K562 (cell line): ENCODE results near the gene CEP72.

Experiments used
- NFE2L1 ChIP-seq: fragments of 450-650 bp; IDR thresholded peaks from 2 replicates; pipeline ENCODE4 v1.6.1; 2016; ENCODE audit warnings: missing genetic modification characterization, low read depth, mild to moderate bottlenecking, missing compliant biosample characterization, moderate library complexity, borderline replicate concordance
- TAF7 ChIP-seq: fragments of 450-650 bp; IDR thresholded peaks from 2 replicates; pipeline ENCODE4 v1.6.1; 2016; ENCODE audit warnings: missing genetic modification characterization, missing compliant biosample characterization

DNA sequence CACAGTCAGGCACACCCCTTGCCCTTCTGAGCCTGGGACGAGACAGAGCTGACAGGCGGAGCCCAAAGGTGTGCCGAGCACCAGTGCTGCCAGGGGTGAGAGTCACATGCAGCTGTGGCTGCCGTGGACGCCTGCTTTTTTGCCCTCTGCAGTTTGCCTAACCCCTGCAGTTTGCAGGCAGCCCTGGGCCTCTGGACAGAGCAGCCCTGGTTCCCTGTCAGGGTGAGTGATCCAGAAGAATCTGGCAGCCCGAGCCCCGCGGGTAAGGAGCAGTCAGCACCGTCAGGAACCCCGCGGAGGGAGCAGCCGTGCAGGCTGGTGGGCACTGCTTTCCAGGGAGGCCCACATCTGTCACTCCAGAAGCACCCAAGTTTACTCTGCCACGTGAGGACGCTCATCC lies 30.3 kb downstream of the CEP72 start:
- TF ChIP-seq TAF7 (tag) (no peak), NFE2L1 (tag) (no peak)
